Measurements from ENCODE around the gene SLC47A2.

SLC47A2 gene

GRCh38 chr17:19726631-19727376, 10.4 kb upstream of the SLC47A2 start:
- DNase-seq (ENCODE audit: low read depth): no peak

- no peak for DNase-seq (ENCODE audit: low read depth)
Measured at GRCh38 chr17:19725486-19725885, 9.1 kb upstream of the SLC47A2 start.

GRCh38 chr17:19724501-19725420, 8.4 kb upstream of the SLC47A2 start:
- DNase-seq (ENCODE audit: low read depth): peak; percentile 4

GRCh38 chr17:19723964-19724363, 7.6 kb upstream of the SLC47A2 start:
- DNase-seq (ENCODE audit: low read depth): no peak

GRCh38 chr17:19720631-19721426, 4.4 kb upstream of the SLC47A2 start:
- no peak for DNase-seq (ENCODE audit: low read depth)

- no peak for DNase-seq (ENCODE audit: low read depth)
Measured at GRCh38 chr17:19720210-19720475, 3.8 kb upstream of the SLC47A2 start.

GRCh38 chr17:19719355-19720209, 3.2 kb upstream of the SLC47A2 start:
- no peak for DNase-seq (ENCODE audit: low read depth)

GRCh38 chr17:19718613-19719354, 2.4 kb upstream of the SLC47A2 start:
- DNase-seq (ENCODE audit: low read depth): no peak

- DNase-seq (ENCODE audit: low read depth): no peak
Measured at GRCh38 chr17:19718041-19718612, 1.7 kb upstream of the SLC47A2 start.

- no peak for DNase-seq (ENCODE audit: low read depth)
Measured at GRCh38 chr17:19717411-19717908, 1.1 kb upstream of the SLC47A2 start.

- no peak for DNase-seq (ENCODE audit: low read depth)
Measured at GRCh38 chr17:19717031-19717360, 612 bp upstream of the SLC47A2 start.

GRCh38 chr17:19714542-19715411, 1.6 kb downstream of the SLC47A2 start:
- no peak for DNase-seq (ENCODE audit: low read depth)

- no peak for DNase-seq (ENCODE audit: low read depth)
Measured at GRCh38 chr17:19713901-19714361, 2.5 kb downstream of the SLC47A2 start.

GRCh38 chr17:19713462-19713861, 2.9 kb downstream of the SLC47A2 start:
- no peak for DNase-seq (ENCODE audit: low read depth)

GRCh38 chr17:19712436-19713004, 3.9 kb downstream of the SLC47A2 start:
- DNase-seq (ENCODE audit: low read depth): no peak

GRCh38 chr17:19709841-19710240, 6.5 kb downstream of the SLC47A2 start:
- DNase-seq (ENCODE audit: low read depth): no peak

GRCh38 chr17:19708431-19709175, 7.8 kb downstream of the SLC47A2 start:
- no peak for DNase-seq (ENCODE audit: low read depth)

- DNase-seq (ENCODE audit: low read depth): no peak
Measured at GRCh38 chr17:19707728-19708221, 8.6 kb downstream of the SLC47A2 start.
